GM12878 (cell line): ENCODE measurements around the gene ECHDC1. TPM values are rescaled to one million over a fixed set of nuclear protein-coding genes. Genes with fewer than 3 reads are reported as not detected.

Experiments
- ATF7 ChIP-seq: fragments of 450-650 bp; IDR thresholded peaks from 2 replicates; pipeline ENCODE4 v1.6.1; 2016; ENCODE audit warnings: low read depth, mild to moderate bottlenecking
- SIN3A ChIP-seq: IDR thresholded peaks from 2 replicates; pipeline ENCODE4 v1.6.1; 2012; ENCODE audit warnings: low read depth, low read length, improper control_type of control experiment
- TAF1 ChIP-seq: IDR thresholded peaks from 2 replicates; pipeline ENCODE4 v1.6.1; 2011; ENCODE audit warnings: mild to moderate bottlenecking, low read depth, low read length, borderline replicate concordance
- YY1 ChIP-seq: IDR thresholded peaks from 2 replicates; pipeline ENCODE4 v1.6.1; 2011; ENCODE audit warnings: low read depth, mild to moderate bottlenecking, low read length
- polyA plus RNA-seq, 11 experiments: library from polyadenylated mRNA; depleted of rRNA in 4 of 11; unstranded in 6 of 11; stranded (reverse) in 5 of 11; fragments of >200 nt; fragmentation: Nextera tagmentation in 4 of 11; fragmentation: Illumina TruSeq in 1 of 11; extraction: Ambion mirVana in 4 of 11; extraction: Trizol in 1 of 11; gene quantifications; 1 replicate in 1 of 11; 2 replicates in 10 of 11; pipeline versions ENCODE4 v1.2.1 to v1.2.3, GENCODE V29; 2011 to 2016; ENCODE audit warnings: inconsistent platforms in 2 of 11, missing spikeins in 2 of 11, low read depth in 1 of 11
- small RNA-seq: library from RNA; depleted of rRNA; stranded (forward); fragments of <200 nt; gene quantifications from one replicate; pipeline ENCODE3, GENCODE V24; 2014
- total RNA-seq, 4 experiments: library from RNA; depleted of rRNA in 3 of 4; stranded (reverse); fragments of >200 nt in 3 of 4; fragmentation: Illumina TruSeq in 1 of 4; extraction: Trizol in 1 of 4; gene quantifications; 2 replicates each; pipeline versions ENCODE4 v1.2.1 to v1.2.3, GENCODE V29; 2013 to 2021

Gene ECHDC1
- total and polyA plus RNA-seq, 10 of the 15 experiments (the other 5 are each of a cell fraction or from before 2014, with no cell fraction given), result 46.2 to 111 (median 70.7) TPM

DNA sequence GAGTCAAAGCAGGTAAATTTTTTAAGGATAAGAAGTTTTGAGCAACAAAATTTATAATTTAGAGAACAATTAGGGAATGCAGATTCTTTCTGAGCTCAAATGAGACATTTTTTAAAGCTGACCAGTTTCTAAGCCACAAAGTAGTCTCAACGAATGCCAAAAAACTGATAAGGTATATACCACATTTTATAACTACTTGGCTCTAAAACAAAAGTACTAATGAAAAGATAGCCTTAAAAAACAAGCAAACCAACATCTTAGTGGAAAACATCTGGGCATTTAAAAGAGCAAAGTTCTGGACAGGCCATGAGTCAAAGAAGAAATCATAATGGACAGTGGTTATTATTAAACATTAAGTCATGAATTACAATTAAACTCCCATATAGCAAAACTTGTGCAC lies 99.9 kb downstream of the ECHDC1 start (continued):
- TF ChIP-seq YY1, result no peak
- no peak for TF ChIP-seq TAF1
- no peak for TF ChIP-seq SIN3A
- TF ChIP-seq ATF7, result no peak

Small RNA genes within 50 kb of the gene (small RNA-seq; reads per million reads assigned to genes)
- gene RNA5SP217, result not detected

Other genes with a start within 250 kb of the ECHDC1 start
- gene RSPO3, start 224.9 kb downstream of the ECHDC1 start, total RNA-seq (2014; rRNA removed), result not detected in 2 replicates
- not detected in 2 replicates for gene RSPO3, start 224.9 kb downstream of the ECHDC1 start, total RNA-seq (2014; rRNA removed; fragmentation: Illumina TruSeq; extraction: Trizol)
- not detected in 2 replicates for gene RSPO3, start 224.9 kb downstream of the ECHDC1 start, total RNA-seq (2021)
- gene RSPO3, start 224.9 kb downstream of the ECHDC1 start, polyA plus RNA-seq (2011; rRNA removed), result not detected in 2 replicates
- 0.11 TPM in 1 of 2 replicates, not detected in the other for gene RSPO3, start 224.9 kb downstream of the ECHDC1 start, polyA plus RNA-seq (2014; fragmentation: Illumina TruSeq; extraction: Trizol)
- not detected for gene RSPO3, start 224.9 kb downstream of the ECHDC1 start, polyA plus RNA-seq (2014; fragmentation: Nextera tagmentation; extraction: Ambion mirVana)
- not detected in 2 replicates for gene RSPO3, start 224.9 kb downstream of the ECHDC1 start, polyA plus RNA-seq (2014; rRNA removed)
- gene RSPO3, start 224.9 kb downstream of the ECHDC1 start, polyA plus RNA-seq (2016; fragmentation: Nextera tagmentation; extraction: Ambion mirVana), result under 1 TPM in 1 of 2 experiments, not detected in 1; 0.16 TPM
- gene RNF146, start 76.7 kb downstream of the ECHDC1 start, total RNA-seq (2014; rRNA removed), result 15.4 and 20.2 TPM in 2 replicates
- 17.9 and 20.6 TPM in 2 replicates for gene RNF146, start 76.7 kb downstream of the ECHDC1 start, total RNA-seq (2014; rRNA removed; fragmentation: Illumina TruSeq; extraction: Trizol)
- 15.8 and 16.0 TPM in 2 replicates for gene RNF146, start 76.7 kb downstream of the ECHDC1 start, total RNA-seq (2021)
- gene RNF146, start 76.7 kb downstream of the ECHDC1 start, polyA plus RNA-seq (2011; rRNA removed), result 33.0 and 44.4 TPM in 2 replicates
- gene RNF146, start 76.7 kb downstream of the ECHDC1 start, polyA plus RNA-seq (2014; fragmentation: Illumina TruSeq; extraction: Trizol), result 18.0 and 25.0 TPM in 2 replicates
- 10 to 100 TPM in 1 of 2 experiments, 1 to 10 TPM in 1; 9.3 to 12.4 TPM for gene RNF146, start 76.7 kb downstream of the ECHDC1 start, polyA plus RNA-seq (2014; fragmentation: Nextera tagmentation; extraction: Ambion mirVana)
- 18.6 and 21.9 TPM in 2 replicates for gene RNF146, start 76.7 kb downstream of the ECHDC1 start, polyA plus RNA-seq (2014; rRNA removed)
- 10 to 100 TPM; 17.7 to 18.0 TPM for gene RNF146, start 76.7 kb downstream of the ECHDC1 start, polyA plus RNA-seq (2016; fragmentation: Nextera tagmentation; extraction: Ambion mirVana)
- 0.06 and 0.11 TPM in 2 replicates for gene KIAA0408, start 115.8 kb upstream of the ECHDC1 start, total RNA-seq (2014; rRNA removed)
- 0.04 TPM in 1 of 2 replicates, not detected in the other for gene KIAA0408, start 115.8 kb upstream of the ECHDC1 start, total RNA-seq (2014; rRNA removed; fragmentation: Illumina TruSeq; extraction: Trizol)
- gene KIAA0408, start 115.8 kb upstream of the ECHDC1 start, total RNA-seq (2021), result not detected in 2 replicates
- gene KIAA0408, start 115.8 kb upstream of the ECHDC1 start, polyA plus RNA-seq (2011; rRNA removed), result 0.30 and 0.76 TPM in 2 replicates
- 0.07 and 0.10 TPM in 2 replicates for gene KIAA0408, start 115.8 kb upstream of the ECHDC1 start, polyA plus RNA-seq (2014; fragmentation: Illumina TruSeq; extraction: Trizol)
- gene KIAA0408, start 115.8 kb upstream of the ECHDC1 start, polyA plus RNA-seq (2014; fragmentation: Nextera tagmentation; extraction: Ambion mirVana), result not detected
- 0.03 TPM in 2 replicates for gene KIAA0408, start 115.8 kb upstream of the ECHDC1 start, polyA plus RNA-seq (2014; rRNA removed)
- gene KIAA0408, start 115.8 kb upstream of the ECHDC1 start, polyA plus RNA-seq (2016; fragmentation: Nextera tagmentation; extraction: Ambion mirVana), result under 1 TPM in 1 of 2 experiments, not detected in 1; 0.10 TPM
- 0.17 TPM in 1 of 2 replicates, not detected in the other for gene C6orf58, start 233.6 kb upstream of the ECHDC1 start, total RNA-seq (2014; rRNA removed)
- gene C6orf58, start 233.6 kb upstream of the ECHDC1 start, total RNA-seq (2014; rRNA removed; fragmentation: Illumina TruSeq; extraction: Trizol), result 0.13 TPM in 1 of 2 replicates, not detected in the other
- gene C6orf58, start 233.6 kb upstream of the ECHDC1 start, total RNA-seq (2021), result not detected in 2 replicates
- gene C6orf58, start 233.6 kb upstream of the ECHDC1 start, polyA plus RNA-seq (2011; rRNA removed), result 0.43 and 0.46 TPM in 2 replicates
- not detected in 2 replicates for gene C6orf58, start 233.6 kb upstream of the ECHDC1 start, polyA plus RNA-seq (2014; fragmentation: Illumina TruSeq; extraction: Trizol)
- under 1 TPM; 0.06 to 0.09 TPM for gene C6orf58, start 233.6 kb upstream of the ECHDC1 start, polyA plus RNA-seq (2014; fragmentation: Nextera tagmentation; extraction: Ambion mirVana)
- gene C6orf58, start 233.6 kb upstream of the ECHDC1 start, polyA plus RNA-seq (2014; rRNA removed), result 0.10 TPM in 1 of 2 replicates, not detected in the other
- under 1 TPM; 0.10 to 0.23 TPM for gene C6orf58, start 233.6 kb upstream of the ECHDC1 start, polyA plus RNA-seq (2016; fragmentation: Nextera tagmentation; extraction: Ambion mirVana)